Testis (tissue), 2 donors: ENCODE results near the gene ATP4A.

Experiments
- POLR2A ChIP-seq: fragments of 450-650 bp; IDR thresholded peaks from one replicate; pipeline ENCODE4 v1.6.1; 2017; ENCODE audit warnings: antibody characterized with exemption, mild to moderate bottlenecking, moderate library complexity
- TF ChIP-seq, protein P1 (sequence below), 3 experiments: fragments of 450-650 bp in 2 of 3; fragments of 200-600 bp in 1 of 3; sonication (generic) in 1 of 3; IDR thresholded peaks; one replicate each; pipeline ENCODE4 v1.5.1; 2016 to 2019; ENCODE audit warnings: antibody characterized with exemption in 3 of 3, mild to moderate bottlenecking in 2 of 3, moderate library complexity in 1 of 3

DNA sequence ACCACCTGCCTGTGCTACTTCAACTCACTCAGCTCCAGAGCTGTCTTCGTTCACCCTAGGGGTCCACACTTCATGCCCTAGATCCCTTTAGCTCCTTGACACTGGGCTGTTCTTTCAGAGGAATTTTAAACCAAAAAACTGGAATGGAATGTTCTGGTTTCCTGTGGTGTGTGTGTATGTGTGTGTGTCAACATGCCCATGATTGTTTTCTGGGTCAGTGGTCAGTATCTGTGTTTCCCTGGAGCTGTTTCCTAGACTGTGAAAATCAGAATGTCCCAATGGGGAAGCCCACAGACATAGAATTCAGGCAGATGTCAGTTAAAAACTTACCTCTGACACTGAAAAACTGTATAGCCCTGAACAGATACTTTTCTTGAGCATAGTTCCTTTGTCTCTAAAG, 23.9 kb upstream of the ATP4A start:
- TF ChIP-seq, protein P1, sequence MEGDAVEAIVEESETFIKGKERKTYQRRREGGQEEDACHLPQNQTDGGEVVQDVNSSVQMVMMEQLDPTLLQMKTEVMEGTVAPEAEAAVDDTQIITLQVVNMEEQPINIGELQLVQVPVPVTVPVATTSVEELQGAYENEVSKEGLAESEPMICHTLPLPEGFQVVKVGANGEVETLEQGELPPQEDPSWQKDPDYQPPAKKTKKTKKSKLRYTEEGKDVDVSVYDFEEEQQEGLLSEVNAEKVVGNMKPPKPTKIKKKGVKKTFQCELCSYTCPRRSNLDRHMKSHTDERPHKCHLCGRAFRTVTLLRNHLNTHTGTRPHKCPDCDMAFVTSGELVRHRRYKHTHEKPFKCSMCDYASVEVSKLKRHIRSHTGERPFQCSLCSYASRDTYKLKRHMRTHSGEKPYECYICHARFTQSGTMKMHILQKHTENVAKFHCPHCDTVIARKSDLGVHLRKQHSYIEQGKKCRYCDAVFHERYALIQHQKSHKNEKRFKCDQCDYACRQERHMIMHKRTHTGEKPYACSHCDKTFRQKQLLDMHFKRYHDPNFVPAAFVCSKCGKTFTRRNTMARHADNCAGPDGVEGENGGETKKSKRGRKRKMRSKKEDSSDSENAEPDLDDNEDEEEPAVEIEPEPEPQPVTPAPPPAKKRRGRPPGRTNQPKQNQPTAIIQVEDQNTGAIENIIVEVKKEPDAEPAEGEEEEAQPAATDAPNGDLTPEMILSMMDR (IDR thresholded peaks at IDR 0.05): no peak
- TF ChIP-seq POLR2A: no peak
